CD4-positive, alpha-beta T cell treated with Interferon alpha-2 for 1 hour (primary cell): ENCODE results near the gene RUFY2.
"Not testable (repeated sequence)": the region's sequence is repeated elsewhere in the genome, so short reads cannot be mapped to it uniquely, and the experiment has no call there.

Experiments used
- DNase-seq, 2 donors: peaks; one replicate each; pipeline ENCODE4 v3.0.0-alpha.2; 2020 to 2022

RUFY2 gene

DNA sequence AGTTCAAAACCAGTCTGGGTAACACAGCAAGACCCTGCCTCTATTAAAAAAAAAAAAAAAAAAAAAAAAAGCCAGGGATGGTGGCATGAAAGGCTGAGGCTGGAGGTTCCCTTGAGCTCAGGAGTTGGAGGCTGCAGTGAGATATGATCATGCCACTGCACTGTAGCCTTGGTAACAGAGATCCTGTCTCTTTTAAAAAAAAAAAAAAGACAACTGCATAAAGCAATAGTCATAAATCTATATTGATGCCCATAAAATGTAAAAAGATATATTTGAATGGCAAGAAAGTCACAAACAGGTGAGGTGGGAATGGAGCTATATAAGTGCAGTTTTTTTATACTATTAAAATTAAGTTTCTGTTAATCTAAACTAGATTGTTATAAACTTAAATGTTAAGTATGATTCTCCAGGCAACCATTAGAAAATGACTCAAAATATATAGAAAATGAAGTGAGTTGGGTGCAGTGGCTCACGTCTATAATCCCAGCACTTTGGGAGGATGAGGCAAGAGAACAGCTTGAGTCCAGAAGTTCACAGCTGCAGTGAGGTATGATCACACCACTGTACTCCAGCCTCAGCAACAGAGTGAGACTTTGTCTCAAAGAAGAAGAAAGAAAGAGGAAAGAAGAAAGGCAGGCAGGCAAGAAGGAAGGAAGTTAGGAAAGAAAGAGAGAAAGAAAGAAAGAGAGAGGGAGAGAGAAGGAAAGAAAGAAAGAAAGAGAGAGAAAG lies 88.6 kb downstream of the RUFY2 start:
- no peak for DNase-seq

DNA sequence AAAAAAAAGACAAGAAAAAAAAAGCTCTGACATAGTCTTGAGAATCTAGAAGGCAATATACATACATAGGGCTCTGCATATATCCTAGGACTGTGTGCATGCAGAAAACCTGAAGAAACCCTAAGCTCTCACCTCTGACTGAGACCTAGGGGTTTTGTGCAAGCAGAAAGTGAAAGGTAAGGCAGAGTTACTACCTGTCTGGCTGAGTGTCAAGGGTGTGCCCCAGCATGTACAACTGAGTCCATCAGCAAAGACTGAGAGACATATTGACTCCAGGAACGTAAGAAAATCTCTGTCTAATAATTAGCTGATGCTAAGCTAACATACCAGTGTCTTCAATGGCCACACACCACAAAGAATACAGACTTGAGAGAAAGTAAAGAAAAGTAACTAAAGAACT lies 91.5 kb downstream of the RUFY2 start:
- DNase-seq, result no peak

DNA sequence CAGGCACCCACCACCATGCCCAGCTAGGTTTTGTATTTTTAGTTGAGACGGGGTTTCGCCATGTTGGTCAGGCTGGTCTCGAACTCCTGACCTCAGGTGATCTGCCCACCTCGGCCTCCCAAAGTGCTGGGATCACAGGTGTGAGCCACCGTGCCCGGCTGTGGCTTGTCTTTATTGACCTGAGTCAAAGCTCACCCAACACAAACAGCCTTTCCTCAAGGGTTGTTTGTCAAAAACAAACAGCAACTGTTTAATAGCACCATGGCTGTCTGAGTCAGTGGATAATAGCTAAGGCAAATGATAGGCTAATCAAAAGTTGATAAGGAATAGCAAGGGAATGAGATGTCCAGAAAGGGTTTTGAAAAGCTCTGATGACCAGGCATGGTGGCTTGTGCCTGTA lies 92.1 kb downstream of the RUFY2 start:
- DNase-seq, result not testable (repeated sequence)

DNA sequence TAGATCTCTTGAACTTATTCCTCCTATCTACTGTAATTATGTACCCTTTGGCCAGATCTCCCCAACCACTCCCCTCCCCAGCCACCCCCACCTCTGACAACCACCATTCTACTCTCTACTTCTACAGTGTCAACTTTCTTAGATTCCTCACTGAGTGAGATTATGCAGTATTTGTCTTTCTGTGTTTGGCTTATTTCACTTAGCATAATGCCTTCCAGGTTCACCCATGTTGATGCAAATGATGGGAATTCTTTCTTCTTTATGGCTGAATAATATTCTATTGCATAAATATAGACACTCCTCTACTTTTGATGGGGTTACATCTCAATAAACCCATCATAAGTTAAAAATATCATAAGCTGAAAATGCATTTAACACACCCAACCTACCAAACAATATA lies 96.5 kb downstream of the RUFY2 start:
- no peak for DNase-seq

DNA sequence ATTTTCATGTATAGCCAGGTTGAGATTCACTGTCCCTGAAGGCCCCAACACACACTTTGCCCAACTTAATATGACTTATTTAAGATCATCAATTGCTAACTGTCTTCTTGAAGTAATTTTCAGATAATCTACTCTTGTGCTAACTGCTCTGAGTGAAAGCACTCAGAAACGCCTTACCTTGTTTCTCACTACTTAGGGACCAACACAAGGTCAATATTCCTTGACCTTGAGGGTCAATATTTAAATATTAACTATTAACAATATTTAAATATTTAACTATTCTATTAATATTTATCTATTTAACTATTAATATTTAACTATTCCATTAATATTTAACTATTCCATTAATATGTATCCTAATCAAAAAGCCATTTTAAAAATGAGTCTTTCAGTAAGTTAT lies 101.2 kb downstream of the RUFY2 start:
- no peak for DNase-seq

DNA sequence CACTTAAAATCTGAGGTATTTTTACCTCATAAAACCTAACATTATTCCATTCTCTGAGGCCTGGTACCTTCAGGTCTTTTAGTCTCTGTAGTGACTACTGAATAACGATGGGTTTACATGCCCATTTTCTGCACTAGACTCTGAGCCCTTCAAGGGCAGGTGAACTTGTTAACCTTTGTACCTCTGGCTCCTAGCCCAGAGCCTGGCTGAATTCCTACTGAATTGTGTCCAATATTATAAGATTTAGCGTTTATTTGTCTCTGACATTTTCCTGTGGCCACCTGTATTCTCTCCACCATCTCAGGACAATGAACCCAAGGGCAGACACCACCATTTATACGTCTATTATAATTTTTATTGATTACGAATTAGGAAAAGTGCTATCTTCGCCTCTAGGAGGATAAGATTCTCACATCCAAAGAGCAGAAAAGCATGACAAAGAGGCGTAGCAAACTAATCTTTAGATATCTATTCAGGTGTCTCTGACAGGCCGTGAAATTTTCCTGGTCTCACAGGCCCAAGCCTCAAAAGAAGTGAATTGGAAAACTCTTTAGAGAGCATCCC lies 103.1 kb downstream of the RUFY2 start:
- DNase-seq, result no peak

DNA sequence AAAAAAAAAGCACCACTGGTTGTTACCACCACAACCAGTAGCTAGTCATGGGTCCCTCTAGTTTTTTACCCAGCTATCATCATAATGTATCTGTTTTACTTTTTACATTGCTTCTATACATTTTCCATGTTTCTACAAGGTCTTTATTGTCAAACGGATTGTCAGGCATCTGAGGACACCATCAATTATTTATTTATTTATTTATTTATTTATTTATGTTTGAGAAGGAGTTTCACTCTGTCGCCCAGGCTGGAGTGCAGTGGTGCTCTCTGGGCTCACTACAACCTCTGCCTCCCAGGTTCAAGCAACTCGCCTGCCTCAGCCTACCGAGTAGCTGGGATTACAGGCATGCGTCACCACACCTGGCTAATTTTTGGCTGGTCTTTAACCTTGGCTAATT lies 104.2 kb downstream of the RUFY2 start:
- DNase-seq, result no peak

DNA sequence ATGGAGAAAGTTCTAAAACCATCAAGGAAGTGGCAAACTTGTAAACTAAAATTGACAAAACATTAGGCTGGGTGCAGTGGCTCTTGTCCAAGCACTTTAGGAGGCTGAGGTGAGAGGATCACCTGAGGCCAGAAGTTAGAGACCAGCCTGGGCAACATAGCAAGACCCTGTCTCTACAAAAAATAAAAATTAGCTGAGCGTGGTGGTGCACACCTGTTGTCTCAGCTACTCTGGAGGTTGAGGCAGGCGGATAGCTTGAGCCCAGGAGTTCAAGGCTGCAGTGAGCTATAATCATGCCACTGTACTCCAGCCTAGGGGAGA lies 104.6 kb downstream of the RUFY2 start:
- no peak for DNase-seq

DNA sequence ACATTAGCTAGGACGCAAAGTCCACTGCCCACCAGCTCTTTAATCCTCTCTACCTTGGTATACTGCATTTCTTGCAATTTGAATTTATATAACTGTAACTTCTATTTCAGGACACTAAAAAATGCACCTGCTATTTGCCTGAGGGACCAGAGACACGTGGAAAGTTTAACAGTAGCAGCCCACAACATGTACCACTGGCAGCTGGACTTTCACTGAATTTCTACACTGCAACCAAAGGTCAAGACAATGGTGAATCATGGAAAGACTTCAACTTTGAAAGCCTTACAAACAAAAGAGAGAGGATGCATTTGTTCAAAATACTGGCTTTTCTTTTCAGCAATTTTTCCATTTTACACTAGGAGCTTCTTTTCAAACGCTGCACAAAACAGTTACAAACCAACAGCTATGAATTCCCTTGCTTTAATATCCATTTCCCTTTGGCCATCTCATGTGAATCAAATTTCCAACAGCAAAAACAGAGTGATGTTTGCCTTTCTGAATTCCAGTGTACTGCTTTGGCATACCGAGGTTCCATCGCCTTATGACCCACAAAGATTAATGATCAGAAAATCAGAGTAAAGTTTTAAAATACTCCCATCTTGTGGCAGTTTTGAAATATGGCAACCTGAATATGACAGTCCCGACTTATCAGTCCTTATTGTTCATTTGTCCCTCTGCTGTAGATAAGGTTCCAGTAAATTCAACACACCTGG lies 105.1 kb downstream of the RUFY2 start:
- DNase-seq, result peak in 1 of 2 donors; percentile 44

DNA sequence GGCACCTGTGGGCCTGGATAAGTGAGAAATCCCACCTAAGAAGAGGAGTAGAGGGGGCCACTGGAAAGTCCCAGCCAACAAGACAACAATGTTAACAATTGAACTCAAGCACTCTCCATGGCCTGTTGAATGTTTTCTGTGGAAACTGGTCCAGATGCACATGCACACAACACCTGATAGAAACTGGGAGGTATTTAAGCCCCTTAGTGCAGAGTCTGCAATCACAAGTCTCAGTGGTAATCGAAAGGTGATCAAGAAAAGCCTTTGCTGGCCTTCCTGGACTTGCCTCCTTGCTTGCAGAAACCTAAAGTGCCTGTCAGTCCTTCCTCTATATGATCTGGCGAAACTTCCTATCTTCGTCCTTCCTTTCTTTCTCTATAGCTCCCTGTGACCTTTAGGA lies 105.8 kb downstream of the RUFY2 start:
- no peak for DNase-seq

DNA sequence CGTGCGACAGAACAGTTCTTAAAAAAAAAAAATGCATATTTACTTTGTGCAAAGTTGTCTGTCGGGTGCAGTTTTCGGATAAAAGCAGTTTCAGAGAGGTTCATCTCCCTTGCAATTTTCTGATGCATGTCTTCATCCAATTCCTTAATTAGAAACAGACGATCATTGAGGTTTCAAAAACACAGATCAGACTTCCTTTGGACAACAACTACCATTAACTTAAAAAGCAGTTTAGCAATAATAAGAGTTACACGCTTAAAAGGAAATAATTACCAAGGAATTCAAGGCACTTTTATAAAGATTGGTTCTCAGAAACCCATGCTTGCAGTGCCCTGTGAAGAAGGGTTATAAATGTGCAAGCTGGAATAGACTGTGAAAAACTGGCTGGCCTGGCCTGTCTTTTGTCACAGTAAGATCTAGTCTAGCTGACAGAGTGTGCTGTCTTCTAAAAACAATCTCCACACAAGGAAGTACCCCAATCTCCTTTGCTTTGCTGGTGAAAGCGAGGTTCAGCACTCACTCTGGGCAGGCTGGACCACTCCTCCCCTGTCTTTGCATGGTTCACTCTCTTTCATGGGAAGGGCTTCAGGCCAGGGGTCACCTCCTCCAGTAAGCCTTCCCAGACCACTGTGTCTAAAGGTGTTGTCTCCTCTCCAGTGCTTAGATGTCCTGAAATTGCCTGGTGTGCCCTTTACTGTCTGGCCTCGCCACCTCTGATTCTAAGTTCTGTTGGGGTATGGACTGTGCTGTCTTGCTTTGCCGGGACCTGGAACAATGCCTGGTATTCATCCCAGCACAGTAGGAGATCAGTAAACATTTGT lies 110.0 kb downstream of the RUFY2 start:
- no peak for DNase-seq
